GM21737 (cell line): ENCODE data around the gene PAX2.

Source experiments
- ATAC-seq: cut with Tn5 transposase; IDR thresholded peaks from one replicate; pipeline ENCODE4 v1.9.1; 2021; ENCODE audit warnings: mild to moderate bottlenecking, moderate library complexity; ENCODE audit not compliant: unreplicated experiment

The PAX2 gene

DNA sequence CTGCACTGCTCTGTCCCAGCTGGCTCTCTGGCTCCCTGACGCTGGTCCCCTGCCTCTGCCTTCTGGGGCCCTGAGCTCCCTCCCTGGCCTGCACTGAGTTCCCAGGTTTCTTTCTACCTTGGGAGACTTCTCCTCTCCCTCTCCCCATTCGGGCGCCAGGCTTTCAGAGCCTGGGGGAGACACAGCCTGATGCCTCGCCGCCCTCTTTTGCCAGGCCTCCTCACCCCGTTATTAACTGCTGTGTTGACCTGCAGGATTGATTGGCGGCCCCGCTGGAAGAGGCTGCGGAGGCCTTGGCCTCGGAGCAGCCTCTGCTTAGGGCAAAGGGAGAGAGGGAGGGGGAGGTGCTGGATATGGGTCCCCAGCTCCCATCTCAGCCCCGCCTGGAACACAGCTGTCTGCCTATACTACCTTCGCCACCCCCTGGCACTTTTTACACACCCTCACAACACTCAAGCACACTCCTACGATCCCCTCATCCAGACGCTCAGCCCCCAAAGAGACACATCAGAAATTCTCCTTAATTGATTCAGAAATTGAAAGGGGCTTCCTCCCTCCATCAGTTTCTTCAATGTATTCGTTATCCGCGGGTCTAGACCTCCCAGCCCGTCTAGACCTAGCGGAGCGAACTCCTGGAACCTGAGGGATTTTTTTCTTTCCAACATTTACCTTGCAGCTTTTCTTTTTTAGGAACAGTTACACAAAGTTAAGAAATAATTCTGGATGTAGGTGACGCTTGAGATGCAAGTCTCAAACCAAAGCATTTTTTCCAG lies 7.1 kb upstream of the PAX2 start:
- no peak for ATAC-seq

DNA sequence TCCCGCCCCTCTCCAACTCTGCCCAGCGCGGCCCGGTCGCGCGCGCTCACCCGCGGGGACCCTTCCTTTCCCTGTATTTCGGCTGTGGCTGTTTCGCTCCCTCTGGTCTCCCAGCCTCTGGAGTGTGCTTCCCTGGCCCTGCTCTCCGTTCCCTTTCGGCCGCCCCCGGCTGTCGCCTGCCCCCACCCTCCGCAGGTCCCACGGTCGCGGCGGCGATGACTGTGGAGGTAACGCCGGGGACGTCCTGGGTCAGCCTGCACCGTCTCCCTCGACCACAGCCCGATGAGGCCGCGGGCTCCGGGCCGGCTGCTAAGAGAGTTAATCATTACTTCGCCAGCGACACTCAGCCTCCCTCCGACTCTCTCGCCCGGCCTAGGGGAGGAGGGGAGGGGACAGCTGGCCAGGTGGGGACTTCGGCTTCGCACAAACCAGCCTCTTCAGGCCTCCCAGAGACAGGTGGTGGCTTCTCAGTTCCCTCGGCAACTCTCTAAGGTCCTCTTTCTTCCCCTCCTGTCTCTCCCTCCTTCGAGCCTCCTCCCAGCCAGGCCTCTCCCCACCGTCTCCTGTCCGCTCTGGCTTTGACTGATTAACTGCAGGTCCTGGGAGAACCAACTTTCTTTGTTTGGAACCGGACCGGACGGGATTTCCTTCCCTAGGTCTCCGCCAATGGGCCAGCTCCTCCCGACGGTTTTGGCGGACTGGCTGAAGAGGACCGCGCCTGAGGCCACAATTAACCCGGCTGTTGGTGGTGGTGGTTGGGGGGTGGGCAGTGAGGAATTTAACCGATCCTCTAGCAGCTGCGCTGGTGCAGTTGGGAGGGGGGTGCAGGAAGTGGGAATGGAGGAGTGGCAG lies 5.6 kb upstream of the PAX2 start:
- ATAC-seq: no peak

DNA sequence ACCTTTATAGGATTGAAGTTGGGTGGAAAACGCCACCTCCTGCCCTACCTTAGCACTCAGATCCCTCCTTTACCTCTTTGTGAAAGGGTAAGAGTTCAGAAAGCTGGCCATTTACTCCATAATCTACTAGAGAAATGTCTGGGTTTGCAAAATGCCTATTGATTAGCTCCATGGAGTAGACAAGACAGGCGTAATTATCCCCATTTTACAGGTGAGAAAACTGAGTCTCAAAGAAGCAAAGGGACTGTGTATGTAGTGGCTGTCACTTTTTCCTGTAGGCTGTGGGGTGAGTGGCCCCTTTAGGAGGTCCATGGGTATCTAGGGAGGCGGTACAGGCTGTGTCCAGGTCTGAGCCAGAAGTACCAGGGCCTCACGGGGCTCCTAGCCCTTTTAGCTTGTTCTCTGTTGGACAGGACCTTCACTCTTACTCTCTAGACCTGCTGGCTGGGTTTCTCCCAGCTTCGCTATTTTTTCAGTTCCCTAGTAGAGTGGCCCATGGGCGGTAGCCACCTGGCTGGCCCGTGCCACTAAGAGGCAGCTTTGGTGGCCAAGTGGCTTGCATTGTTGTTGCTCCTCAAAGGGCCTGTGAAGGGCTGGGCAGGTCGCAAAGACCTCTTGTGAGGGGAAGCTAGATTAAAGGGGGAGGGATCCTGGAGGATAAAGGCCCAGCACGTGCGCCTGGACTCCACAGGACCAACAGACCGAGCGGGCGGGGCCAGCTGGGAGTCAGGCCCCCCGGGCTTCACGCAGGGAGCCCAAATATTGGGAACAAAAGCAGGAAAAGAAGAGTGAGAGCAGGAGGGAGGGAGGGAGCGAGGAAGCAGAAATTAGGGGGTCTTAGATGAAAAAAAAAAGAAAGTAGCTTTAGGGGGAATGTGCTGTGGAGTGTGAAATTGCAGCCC lies 4.7 kb upstream of the PAX2 start:
- no peak for ATAC-seq

DNA sequence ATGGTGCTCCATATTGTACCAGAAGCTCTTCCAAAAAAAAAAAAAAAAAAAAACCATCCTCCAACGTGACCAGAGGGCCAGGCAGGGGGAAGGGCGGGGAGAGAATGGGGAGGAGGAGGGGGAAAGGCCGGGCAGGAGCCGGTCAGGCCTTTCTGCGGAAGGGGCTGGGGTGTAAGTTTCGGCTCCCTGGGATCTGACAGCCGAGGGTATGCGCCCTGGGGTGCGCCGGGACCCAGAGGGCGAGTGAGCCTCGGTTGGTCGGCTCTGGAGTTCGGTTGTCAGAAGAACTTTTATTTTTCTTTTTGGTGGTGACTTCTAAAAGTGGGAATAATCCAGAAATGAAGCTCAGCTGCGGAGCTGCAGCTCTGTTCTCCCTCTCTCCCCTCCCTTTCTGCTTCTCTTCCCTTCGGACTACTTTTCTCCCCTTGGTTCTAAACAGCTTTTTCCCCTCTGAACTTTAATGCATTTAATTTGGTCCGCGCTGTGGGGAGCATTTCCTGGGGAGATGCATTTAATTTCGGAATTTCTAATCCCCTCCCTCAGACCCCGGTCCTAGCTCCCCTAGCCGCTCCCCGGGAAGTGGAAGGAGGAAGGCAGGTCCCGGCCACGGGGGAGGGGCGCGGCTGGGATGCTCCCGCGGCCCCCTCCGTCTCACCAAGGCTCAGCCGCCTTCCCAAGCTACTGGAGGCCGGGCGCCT lies 3.9 kb upstream of the PAX2 start:
- ATAC-seq: no peak

DNA sequence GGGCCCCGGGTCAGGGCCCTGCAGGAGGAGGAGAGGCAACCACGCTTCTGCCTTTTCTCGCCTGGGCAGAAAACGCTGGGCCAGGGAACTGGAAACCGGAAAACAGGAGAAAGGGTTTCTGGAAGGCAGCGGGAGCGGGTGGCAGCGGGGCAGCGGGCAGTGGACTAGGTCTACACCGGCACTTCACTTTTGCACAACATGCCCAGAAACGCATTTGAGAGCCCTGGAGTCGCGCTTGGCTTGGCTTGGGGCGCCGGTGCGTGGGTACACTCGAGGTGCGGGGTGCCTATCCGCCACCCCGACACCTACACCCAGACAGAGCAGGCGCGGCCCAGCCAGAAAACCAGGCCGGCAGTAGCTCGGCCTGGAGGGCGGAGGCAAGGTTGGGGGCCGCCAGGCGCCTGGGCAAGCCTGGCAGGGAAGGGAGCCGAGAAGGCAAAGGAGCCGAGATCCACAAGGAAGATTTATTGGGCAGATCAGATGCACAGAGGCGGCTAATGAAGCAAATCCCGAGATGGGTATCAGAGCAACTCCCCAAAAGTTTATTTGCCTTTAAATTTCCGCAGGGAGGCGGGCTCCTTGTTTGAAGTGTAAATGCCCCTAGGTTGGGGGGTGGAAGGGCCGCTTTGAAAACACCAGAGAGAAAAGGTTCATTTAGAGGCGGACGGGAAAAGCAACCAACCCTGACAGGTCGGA lies 3.2 kb upstream of the PAX2 start:
- no peak for ATAC-seq

DNA sequence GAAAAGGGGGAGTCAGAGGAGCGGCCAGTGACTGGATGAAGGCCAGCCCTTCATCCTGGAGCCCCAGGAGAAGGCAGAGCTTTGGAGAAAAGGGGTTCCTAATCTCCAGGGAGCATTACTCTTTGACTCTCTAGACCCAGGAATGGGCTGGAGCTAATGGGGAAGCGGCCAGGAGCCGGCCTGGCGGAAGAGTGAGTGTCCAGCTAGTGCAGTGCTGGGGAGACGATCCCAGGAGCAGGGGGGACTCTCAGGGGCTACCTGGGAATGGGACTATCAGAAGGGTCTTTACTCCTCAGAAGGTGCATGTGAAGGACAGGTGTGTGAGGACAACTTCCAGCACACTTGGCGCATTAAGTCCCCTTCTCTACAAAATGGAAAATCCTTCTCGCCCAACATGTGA lies 2.4 kb upstream of the PAX2 start:
- no peak for ATAC-seq

DNA sequence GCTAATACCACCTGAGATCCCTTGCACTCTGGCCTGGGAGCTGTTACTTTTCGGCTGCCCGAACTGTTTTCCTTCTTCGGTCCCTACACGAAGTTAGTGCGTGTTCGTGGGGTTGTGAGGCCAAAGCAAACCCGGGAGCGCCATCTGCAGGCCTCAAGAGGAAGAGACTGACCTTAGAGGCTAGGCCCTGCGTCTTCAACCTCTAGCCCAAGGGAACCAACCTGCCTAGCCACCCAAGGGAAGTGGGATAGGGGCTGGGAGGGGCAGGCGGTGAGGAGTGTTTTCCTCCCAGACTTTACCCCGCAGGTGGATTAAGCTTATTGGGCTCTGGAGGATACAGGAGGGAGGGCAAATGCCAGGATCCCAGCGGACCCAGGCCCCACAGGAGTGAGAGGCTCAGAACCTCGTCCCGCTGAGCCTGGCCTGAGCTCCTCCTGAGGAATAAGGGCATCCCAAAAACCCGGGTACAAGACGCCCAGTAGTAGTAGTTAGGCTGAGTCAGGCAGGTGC lies 1.7 kb upstream of the PAX2 start:
- ATAC-seq: no peak

DNA sequence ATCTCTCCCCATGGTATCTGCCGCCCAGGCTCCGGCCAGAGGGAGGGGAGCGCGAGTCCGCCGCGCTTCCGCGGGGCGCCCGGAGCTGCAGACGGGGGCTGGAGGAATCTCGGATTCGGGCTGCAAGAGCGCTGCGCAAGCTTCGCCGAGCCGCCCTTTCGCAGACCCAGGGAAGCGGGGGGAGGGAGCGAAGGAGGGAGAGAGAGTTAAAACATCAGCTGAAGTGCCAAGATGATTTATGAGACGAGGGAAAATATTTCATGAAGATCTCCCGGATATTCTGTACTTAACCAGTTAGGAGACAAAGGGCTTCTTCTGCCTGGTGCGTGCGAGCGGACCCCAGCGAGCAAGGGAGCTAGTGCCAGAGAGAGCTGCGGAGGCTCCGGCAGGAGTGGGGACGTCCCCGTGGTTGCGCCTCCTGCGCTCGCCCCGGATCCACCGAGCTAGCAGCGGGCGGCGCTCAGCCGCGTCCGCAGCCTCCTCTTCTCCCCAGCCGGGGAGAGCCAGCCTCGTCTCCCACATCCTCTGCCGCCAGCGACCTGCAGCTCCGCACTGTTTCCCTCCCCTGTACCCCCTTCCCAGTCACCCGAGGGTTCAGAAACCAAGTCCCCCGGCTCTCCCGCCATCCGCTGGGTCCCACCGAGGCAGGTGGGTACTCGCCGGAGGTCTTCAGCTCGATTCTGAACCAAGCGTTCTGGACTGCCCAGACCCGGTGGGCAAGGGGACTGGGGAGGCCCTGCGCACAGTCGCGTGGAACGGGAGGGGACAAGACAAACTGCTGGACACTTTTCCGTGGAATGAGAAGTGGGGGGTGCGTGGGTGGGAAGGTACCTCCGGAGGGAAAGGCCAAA lies 1.0 kb upstream of the PAX2 start:
- no peak for ATAC-seq

DNA sequence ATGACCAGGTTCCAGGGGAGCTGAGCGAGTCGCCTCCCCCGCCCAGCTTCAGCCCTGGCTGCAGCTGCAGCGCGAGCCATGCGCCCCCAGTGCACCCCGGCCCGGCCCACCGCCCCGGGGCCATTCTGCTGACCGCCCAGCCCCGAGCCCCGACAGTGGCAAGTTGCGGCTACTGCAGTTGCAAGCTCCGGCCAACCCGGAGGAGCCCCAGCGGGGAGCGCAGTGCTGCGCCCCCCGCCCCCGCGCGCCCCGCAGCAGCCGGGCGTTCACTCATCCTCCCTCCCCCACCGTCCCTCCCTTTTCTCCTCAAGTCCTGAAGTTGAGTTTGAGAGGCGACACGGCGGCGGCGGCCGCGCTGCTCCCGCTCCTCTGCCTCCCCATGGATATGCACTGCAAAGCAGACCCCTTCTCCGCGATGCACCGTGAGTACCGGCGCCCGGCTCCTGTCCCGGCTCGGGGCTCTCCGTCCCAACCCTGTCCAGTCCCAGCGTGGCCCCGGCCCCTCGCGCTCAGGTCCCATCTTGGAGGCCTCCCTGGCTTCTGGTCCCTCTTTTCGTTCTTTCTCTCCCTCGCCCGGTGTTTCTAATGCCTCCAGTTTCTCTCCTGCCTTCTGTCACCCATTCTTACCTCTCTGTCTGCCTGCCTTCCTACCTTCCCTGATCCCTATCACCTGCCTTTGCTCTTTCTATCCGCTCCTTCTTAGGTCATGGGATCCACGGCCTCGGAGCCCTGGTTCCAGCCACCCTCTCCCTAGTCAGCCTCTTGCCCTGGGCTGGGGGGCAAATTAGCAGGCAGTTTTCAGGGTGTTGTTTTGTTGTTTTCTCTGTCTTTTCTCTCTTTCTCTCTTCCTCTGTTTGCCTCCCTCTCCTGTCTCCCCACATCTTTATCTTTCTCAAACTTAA lies 751 bp downstream of the PAX2 start:
- ATAC-seq: no peak

DNA sequence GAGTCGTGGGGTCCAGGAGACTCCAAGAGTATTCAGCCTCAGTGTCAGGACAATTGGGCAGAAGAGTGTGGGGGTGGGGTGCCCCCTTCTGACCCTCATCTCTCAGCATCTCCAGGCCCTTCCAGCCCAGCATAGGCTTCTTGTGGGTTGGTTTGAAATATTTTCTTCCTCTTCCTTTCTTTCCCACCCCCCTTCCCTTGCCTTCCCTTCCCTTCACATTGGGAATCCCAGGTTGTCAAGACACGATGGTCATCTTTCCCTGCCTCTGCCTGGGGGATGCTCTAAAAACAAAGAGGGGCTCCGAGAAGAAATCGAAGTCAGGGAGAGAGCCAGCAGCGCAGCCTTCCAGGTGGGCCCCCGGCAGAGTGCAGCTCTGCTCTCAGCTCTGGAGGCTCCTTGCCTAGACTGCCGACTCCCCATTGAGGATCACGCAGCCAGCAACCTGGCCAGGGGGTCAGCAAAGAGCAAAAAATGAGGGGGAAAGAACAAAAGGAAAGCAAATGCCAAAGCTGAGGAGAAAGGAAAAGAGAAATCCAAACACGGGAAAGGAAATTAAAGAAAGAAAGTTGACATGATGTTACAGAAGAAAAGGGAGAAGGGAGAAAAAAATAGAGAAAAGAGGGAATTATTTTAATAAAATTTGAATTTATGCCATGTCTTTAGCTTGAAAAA lies 1.5 kb downstream of the PAX2 start:
- ATAC-seq: no peak

DNA sequence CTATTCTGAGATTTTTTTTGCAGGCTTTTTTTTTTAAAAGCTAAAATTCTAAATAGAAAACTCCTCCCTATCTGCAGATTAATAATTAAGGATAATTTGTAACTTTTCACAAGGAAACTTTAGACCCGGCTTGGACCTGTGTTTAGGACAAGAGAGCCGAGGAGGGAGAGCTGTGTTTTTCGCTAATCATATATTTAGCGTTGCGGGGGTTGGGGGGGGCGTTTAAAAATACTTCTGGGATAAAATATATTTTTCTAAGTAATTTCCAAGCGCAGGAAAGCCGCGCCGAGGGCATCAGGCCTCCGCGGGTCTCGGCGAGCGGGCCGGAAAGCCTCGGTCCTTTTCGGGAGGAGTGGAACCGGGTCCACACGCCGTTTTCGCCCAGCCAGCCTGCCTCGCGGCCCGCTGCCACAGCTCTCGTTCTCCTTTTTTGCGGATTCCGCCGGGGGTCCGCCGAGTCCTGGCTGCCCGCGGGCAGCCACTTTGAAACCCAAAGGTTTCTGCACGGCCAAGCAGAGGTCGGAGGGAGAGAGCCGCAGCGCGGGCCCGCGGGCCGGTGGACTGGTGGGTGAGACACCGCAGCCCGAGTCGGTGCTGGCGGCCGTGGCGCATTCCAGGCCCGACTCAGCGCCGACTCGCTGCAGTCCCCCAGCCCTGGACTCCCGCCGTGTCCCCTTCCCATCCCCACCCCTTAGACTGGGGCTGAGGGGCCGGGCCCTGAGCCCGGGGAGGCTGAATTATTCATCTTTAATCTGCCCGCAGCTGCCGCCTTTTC lies 2.3 kb downstream of the PAX2 start:
- no peak for ATAC-seq

DNA sequence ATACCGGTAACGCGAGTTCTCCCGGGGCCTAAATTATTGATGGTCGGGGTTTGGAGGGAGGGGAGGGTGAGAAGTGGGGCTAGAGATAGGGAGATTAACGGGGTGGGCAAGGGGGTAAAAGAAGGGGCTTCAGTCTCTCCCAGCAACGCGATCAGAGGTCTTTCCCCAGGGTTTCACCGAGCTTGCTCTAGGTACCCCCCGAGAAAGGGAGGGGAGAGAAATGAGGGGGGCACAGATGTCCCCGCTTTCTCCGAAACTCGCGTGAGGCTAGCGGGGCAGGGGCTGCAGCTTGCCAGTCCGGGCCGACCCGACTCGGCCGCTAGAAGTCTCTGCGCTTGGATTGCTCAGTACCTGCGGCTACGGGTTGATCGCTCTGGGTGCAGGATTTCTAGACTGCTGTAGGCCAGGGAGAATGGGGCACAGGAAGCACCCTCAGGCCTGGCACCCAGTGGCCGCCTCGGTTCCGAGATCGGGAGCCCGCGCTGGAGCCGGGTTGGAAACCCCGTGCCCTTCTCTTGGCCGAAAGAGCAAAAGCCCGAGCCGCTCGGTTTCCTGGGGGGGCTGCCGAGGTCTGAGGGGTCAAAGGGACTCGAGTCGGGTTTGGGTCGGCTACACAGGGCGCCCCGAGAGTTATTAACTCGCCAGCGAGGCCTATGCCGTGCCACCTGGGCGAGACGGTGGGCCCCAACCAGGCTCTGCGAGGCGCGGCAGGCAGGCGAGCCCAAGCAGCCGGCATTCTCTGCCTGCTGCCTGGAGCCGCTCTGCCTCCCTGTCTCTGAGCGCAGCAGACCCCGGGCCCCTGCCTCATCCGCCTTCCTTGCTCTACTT lies 3.1 kb downstream of the PAX2 start:
- no peak for ATAC-seq

DNA sequence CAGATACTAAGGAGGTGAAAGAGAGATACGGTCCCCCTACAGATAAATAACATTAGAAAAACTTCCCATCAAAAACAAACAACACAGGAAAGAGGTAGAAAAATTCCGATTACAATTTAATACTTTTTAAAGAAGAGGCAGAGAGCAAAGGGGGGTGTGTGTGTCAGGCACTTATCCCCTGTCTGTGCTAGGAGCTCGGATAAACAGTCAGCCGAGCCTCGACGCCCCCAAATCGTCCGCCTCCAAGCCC lies 3.6 kb downstream of the PAX2 start:
- ATAC-seq: no peak

DNA sequence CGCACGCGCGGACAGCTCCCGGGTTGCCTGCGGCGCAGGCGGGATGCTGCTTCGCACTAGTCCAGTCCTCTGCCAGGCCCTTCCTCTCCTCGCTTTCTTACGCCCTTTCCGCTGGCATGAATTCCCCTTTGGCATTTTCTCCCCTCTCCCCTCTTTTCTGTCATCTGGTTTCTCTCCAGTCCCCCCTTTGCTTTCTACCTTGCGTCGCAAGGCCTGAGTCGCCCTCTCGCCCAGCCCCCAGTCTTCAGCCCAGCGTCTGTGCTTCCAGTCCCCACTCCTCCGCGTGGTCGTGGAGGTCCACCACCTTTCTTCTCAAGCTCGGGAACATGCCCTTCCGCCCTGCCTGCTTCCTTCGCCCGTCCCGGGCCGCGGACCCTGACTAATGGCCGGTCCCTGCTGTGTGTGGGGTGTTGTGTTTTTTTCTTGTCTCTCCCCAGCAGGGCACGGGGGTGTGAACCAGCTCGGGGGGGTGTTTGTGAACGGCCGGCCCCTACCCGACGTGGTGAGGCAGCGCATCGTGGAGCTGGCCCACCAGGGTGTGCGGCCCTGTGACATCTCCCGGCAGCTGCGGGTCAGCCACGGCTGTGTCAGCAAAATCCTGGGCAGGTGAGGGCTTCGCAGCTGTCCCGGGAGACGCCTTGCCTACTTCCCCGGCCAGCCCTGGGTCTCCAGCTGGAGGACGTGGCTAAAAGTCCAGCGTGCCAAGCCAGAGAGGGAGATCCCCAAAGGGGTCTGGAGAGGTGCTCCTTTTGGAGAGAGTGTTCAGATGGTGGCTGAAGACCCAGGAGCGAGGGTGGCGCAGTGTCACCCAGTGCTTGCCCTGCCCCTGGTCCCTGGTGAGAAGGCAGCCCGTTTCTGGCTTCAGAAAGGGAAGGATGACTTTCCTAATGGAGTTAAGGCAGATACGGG lies 4.2 kb downstream of the PAX2 start:
- ATAC-seq: no peak
